HCT116 (cell line): Measurements from ENCODE around the gene MRPL20. TPM values are rescaled to one million over a fixed set of nuclear protein-coding genes. Genes with fewer than 3 reads are reported as not detected.

Experiments used
- ATAC-seq: fragments of 200-7000 bp; cut with Tn5 transposase; 2 replicates; pipeline ENCODE4 v1.9.1; 2020; ENCODE audit warnings: mild to moderate bottlenecking, moderate library complexity
- BruUV-seq: library from RNA; stranded (reverse); fragments of 400-500 nt; replicated peaks from 2 replicates; lab custom pipeline; 2021; lab: Mats Ljungman, UMichigan
- CTCF ChIA-PET: fragments of 300-600 bp; sonication (Branson Sonifier 250); formaldehyde crosslinking; loops from one replicate; lab custom pipeline; 2021; ENCODE audit warnings: antibody characterized with exemption; lab: Charles Lee
- POLR2A ChIA-PET: fragments of 300-600, 350-600 bp; sonication (Branson Sonifier 250); formaldehyde crosslinking; loops from one replicate; lab custom pipeline; 2021; ENCODE audit warnings: antibody characterized with exemption; lab: Charles Lee
- RAD21 ChIA-PET, 2 experiments: fragments of 300-600 bp; sonication (Branson Sonifier 250); formaldehyde crosslinking; loops; one replicate each; lab custom pipeline; 2023; ENCODE audit warnings: low total read pairs in 2 of 2; ENCODE audit not compliant: uncharacterized antibody in 2 of 2, unreplicated experiment in 2 of 2, low non-redundant PET in 1 of 2; lab: Charles Lee
- DNase-seq: peaks from one replicate; pipeline ENCODE4 v3.0.0-alpha.2; 2010; ENCODE audit warnings: low read depth, low spot score
- H2AFZ ChIP-seq: fragments of 200-600 bp; shearing (Covaris generic), sonication (generic); 2 replicates; pipeline ENCODE4 v1.6.1; 2017; ENCODE audit warnings: low read depth, mixed run types, mixed read lengths, antibody characterized with exemption, low read length; ENCODE audit not compliant: poor library complexity, severe bottlenecking
- H3K27ac ChIP-seq: 2 replicates; pipeline ENCODE4 v1.5.1; 2012; ENCODE audit warnings: low read depth, low read length
- H3K27me3 ChIP-seq: fragments of 200-600 bp; sonication (generic); 2 replicates; pipeline ENCODE4 v1.6.1; 2016; ENCODE audit warnings: mixed run types, low read length, mixed read lengths; ENCODE audit not compliant: insufficient read depth
- H3K36me3 ChIP-seq, 2 experiments: fragments of 200-500 bp in 1 of 2; fragments of 200-600 bp in 1 of 2; sonication (Bioruptor generic) in 1 of 2; sonication (generic) in 1 of 2; 2 replicates each; pipeline versions ENCODE4 v1.5.1 to v1.6.1; 2014 to 2016; ENCODE audit warnings: low read length in 2 of 2, inconsistent platforms in 1 of 2, mixed read lengths in 1 of 2, mixed run types in 1 of 2; ENCODE audit not compliant: insufficient read depth in 2 of 2, control insufficient read depth in 1 of 2
- H3K4me1 ChIP-seq, 2 experiments: fragments of 200-600 bp in 1 of 2; sonication (generic) in 1 of 2; 2 replicates each; pipeline versions ENCODE4 v1.5.1 to v1.6.1; 2012 to 2017; ENCODE audit warnings: low read length in 2 of 2, inconsistent platforms in 1 of 2, mild to moderate bottlenecking in 1 of 2, mixed read lengths in 1 of 2, mixed run types in 1 of 2, moderate library complexity in 1 of 2; ENCODE audit not compliant: insufficient read depth in 2 of 2, control insufficient read depth in 1 of 2
- H3K4me2 ChIP-seq: fragments of 200-600 bp; sonication (generic); 2 replicates; pipeline ENCODE4 v1.6.1; 2017; ENCODE audit warnings: mixed run types, low read length, mixed read lengths
- H3K4me3 ChIP-seq, 2 experiments: fragments of 200-600 bp in 1 of 2; sonication (generic) in 1 of 2; replicated peaks in 1 of 2; 2 replicates each; pipeline ENCODE4 v1.5.1; 2011 to 2016; ENCODE audit warnings: low read length in 2 of 2, control low read depth in 1 of 2, low read depth in 1 of 2, mild to moderate bottlenecking in 1 of 2, mixed read lengths in 1 of 2, mixed run types in 1 of 2
- H3K79me2 ChIP-seq: fragments of 200-600 bp; sonication (generic); 2 replicates; pipeline ENCODE4 v1.6.1; 2017; ENCODE audit warnings: mild to moderate bottlenecking, mixed run types, low read length, moderate library complexity, mixed read lengths; ENCODE audit not compliant: insufficient read depth
- H3K9ac ChIP-seq: fragments of 200-600 bp; sonication (generic); 2 replicates; pipeline ENCODE4 v1.6.1; 2016; ENCODE audit warnings: low read length, mixed read lengths
- H3K9me2 ChIP-seq: fragments of 200-600 bp; sonication (generic), shearing (Covaris generic); 2 replicates; pipeline ENCODE4 v1.6.1; 2017; ENCODE audit warnings: mixed run types, mild to moderate bottlenecking, moderate library complexity; ENCODE audit not compliant: insufficient read depth
- H3K9me3 ChIP-seq, 2 experiments: fragments of 200-500 bp in 1 of 2; fragments of 200-600 bp in 1 of 2; sonication (Bioruptor generic) in 1 of 2; sonication (generic) in 1 of 2; 2 replicates each; pipeline ENCODE4 v1.6.1; 2014 to 2017; ENCODE audit warnings: low read length in 2 of 2, mixed read lengths in 2 of 2, inconsistent platforms in 1 of 2, low read depth in 1 of 2, mild to moderate bottlenecking in 1 of 2, mixed run types in 1 of 2, moderate library complexity in 1 of 2; ENCODE audit not compliant: control insufficient read depth in 1 of 2, insufficient read depth in 1 of 2
- H4K20me1 ChIP-seq: fragments of 200-600 bp; sonication (generic), shearing (Covaris generic); 2 replicates; pipeline ENCODE4 v1.6.1; 2017; ENCODE audit warnings: mixed run types, mild to moderate bottlenecking, moderate library complexity; ENCODE audit not compliant: insufficient read depth
- ATF3 ChIP-seq: IDR thresholded peaks from 2 replicates; pipeline ENCODE4 v1.6.1; 2012
- ELF1 ChIP-seq: IDR thresholded peaks from 2 replicates; pipeline ENCODE4 v1.6.1; 2012; ENCODE audit warnings: low read depth, borderline replicate concordance
- EZH2phosphoT487 ChIP-seq: fragments of 200-600 bp; IDR thresholded peaks from 2 replicates; pipeline ENCODE4 v1.6.1; 2018; ENCODE audit warnings: antibody characterized with exemption, borderline replicate concordance
- JUND ChIP-seq: IDR thresholded peaks from 2 replicates; pipeline ENCODE4 v1.6.1; 2012
- MAX ChIP-seq: IDR thresholded peaks from 2 replicates; pipeline ENCODE4 v1.6.1; 2012
- POLR2A ChIP-seq: IDR thresholded peaks from 2 replicates; pipeline ENCODE4 v1.7.0; 2011; ENCODE audit warnings: borderline replicate concordance; ENCODE audit not compliant: insufficient read depth, insufficient read length; ENCODE audit errors: extremely low read depth
- REST ChIP-seq: IDR thresholded peaks from 2 replicates; pipeline ENCODE4 v1.6.1; 2012; ENCODE audit warnings: low read depth
- SIN3A ChIP-seq: IDR thresholded peaks from 2 replicates; pipeline ENCODE4 v1.6.1; 2012; ENCODE audit warnings: low read depth
- SP1 ChIP-seq: IDR thresholded peaks from 2 replicates; pipeline ENCODE4 v1.6.1; 2012; ENCODE audit warnings: low read depth
- TCF7L2 ChIP-seq: IDR thresholded peaks from 2 replicates; pipeline ENCODE4 v1.7.0; 2011; ENCODE audit warnings: borderline replicate concordance, inconsistent platforms; ENCODE audit not compliant: insufficient read depth, insufficient read length; ENCODE audit errors: extremely low read depth
- YY1 ChIP-seq: IDR thresholded peaks from 2 replicates; pipeline ENCODE4 v1.6.1; 2011; ENCODE audit warnings: low read length, low read depth, moderate library complexity, mild to moderate bottlenecking; ENCODE audit not compliant: insufficient replicate concordance; ENCODE audit errors: extremely low read depth
- intact Hi-C: fragments of 100-400 bp; cut with micrococcal nuclease; formaldehyde crosslinking; loops from 2 replicates; pipeline ENCODE4 v1.10.0; 2022
- total RNA-seq: library from RNA; stranded (reverse); gene quantifications from one replicate; pipeline ENCODE4 v1.2.1, GENCODE V29; 2021; ENCODE audit not compliant: unreplicated experiment

MRPL20 gene
- total RNA-seq, 1 experiment from 2014 or later, result 131 TPM

GRCh38 chr1:1377540-1378205 lies 29.4 kb downstream of the MRPL20 start:
- Histone ChIP-seq H3K9me3 (no peaks in the 10 kb centered on the region), H3K79me2 (peaks cover 23% of the 10 kb centered on the region), H3K4me1 (peaks cover 14 to 23% of the 10 kb centered on the region in 2 experiments), H4K20me1 (no peaks in the 10 kb centered on the region), H3K27me3 (no peaks in the 10 kb centered on the region), H3K9me2 (no peaks in the 10 kb centered on the region), H3K27ac (no peak overlapping the region), H3K36me3 (peaks cover 0 to 11% of the 10 kb centered on the region in 2 experiments; a peak in 2 of 4 replicates), H3K4me3 (no peak overlapping the region), H3K9ac (no peak overlapping the region), H2AFZ (no peak overlapping the region), H3K4me2 (no peak overlapping the region)
- BruUV-seq, result no TSS peak
- POLR2A ChIA-PET, result no interaction called here
- DNase-seq (no peak), ATAC-seq (no peak)
- CTCF ChIA-PET, result no interaction called here
- RAD21 ChIA-PET, result no interaction called here
- intact Hi-C loops, result no loop called here
- no peak for TF ChIP-seq SIN3A
- no peak for TF ChIP-seq MAX
- TF ChIP-seq YY1, result no peak
- no peak for TF ChIP-seq POLR2A
- no peak for TF ChIP-seq EZH2phosphoT487
- TF ChIP-seq JUND, result no peak
- TF ChIP-seq REST, result no peak
- TF ChIP-seq ATF3, result no peak
- no peak for TF ChIP-seq ELF1
- TF ChIP-seq SP1, result no peak
- TF ChIP-seq TCF7L2, result no peak
